Measurements from ENCODE around the gene KANK2. TPM values are rescaled to one million over a fixed set of nuclear protein-coding genes. Genes with fewer than 3 reads are reported as not detected.
A peak's percentile ranks its signal among the peaks of the same experiment; 100 is the strongest.

Gene KANK2
- total RNA-seq, 1 donor from 2014 or later = 486 TPM

GRCh38 chr19:11208561-11209471, 11.5 kb upstream of the KANK2 start:
- no peak for DNase-seq (ENCODE audit: extremely low spot score in 2 of 2)
- no peaks in the 10 kb centered on the region for H3K27me3 ChIP-seq
- H3K27ac ChIP-seq = no peak overlapping the region
- H3K36me3 ChIP-seq = peaks cover 0 to 25% of the 10 kb centered on the region in 2 donors
- TF ChIP-seq CTCF (IDR thresholded peaks at IDR 0.05) = no peak
- TF ChIP-seq POLR2A (IDR thresholded peaks at IDR 0.05) = no peak
- no peak for TF ChIP-seq POLR2AphosphoS5 (IDR thresholded peaks at IDR 0.05; ENCODE audit: insufficient read depth in 1 of 2, low read depth in 1 of 2)
- H3K4me3 ChIP-seq = no peak overlapping the region
- no peaks in the 10 kb centered on the region for H3K9me3 ChIP-seq
- intact Hi-C loops (cut with DNase I) = loop anchor here (10.0 kb wide), 1 partner anchor 174 kb away; no protein-coding TSS in a partner anchor
- peaks cover 16% of the 10 kb centered on the region for H3K4me1 ChIP-seq

GRCh38 chr19:11205939-11206570, 8.7 kb upstream of the KANK2 start:
- DNase-seq (ENCODE audit: extremely low spot score in 2 of 2) = no peak
- TF ChIP-seq POLR2A (IDR thresholded peaks at IDR 0.05) (no peak), POLR2AphosphoS5 (IDR thresholded peaks at IDR 0.05; ENCODE audit: insufficient read depth in 1 of 2, low read depth in 1 of 2) (no peak), CTCF (IDR thresholded peaks at IDR 0.05) (no peak)
- no peak overlapping the region for H3K4me3 ChIP-seq
- H3K36me3 ChIP-seq = peaks cover 0 to 8% of the 10 kb centered on the region in 2 donors
- H3K4me1 ChIP-seq = peaks cover 34% of the 10 kb centered on the region
- H3K27me3 ChIP-seq = no peaks in the 10 kb centered on the region
- peak overlapping the region; percentile 95 for H3K27ac ChIP-seq
- H3K9me3 ChIP-seq = no peaks in the 10 kb centered on the region
- intact Hi-C loops (cut with DNase I) = loop anchor here (10.0 kb wide), 1 partner anchor 171 kb away; no protein-coding TSS in a partner anchor

GRCh38 chr19:11204943-11205349, 7.6 kb upstream of the KANK2 start:
- H3K9me3 ChIP-seq = no peaks in the 10 kb centered on the region
- H3K27me3 ChIP-seq = no peaks in the 10 kb centered on the region
- H3K4me1 ChIP-seq = peaks cover 34% of the 10 kb centered on the region
- H3K36me3 ChIP-seq = peaks cover 0 to 8% of the 10 kb centered on the region in 2 donors
- peak overlapping the region; percentile 95 for H3K27ac ChIP-seq
- intact Hi-C loops (cut with DNase I) = loop anchor here (1.0 to 10.0 kb wide), 2 partner anchors 67 to 170 kb away; no protein-coding TSS in a partner anchor
- TF ChIP-seq POLR2A (IDR thresholded peaks at IDR 0.05) (no peak), CTCF (IDR thresholded peaks at IDR 0.05) (no peak), POLR2AphosphoS5 (IDR thresholded peaks at IDR 0.05; ENCODE audit: insufficient read depth in 1 of 2, low read depth in 1 of 2) (no peak)
- no peak for DNase-seq (ENCODE audit: extremely low spot score in 2 of 2)
- no peak overlapping the region for H3K4me3 ChIP-seq

GRCh38 chr19:11204076-11204602, 6.8 kb upstream of the KANK2 start:
- Histone ChIP-seq H3K4me3 (no peak overlapping the region), H3K27ac (peak overlapping the region; percentile 95), H3K4me1 (peaks cover 35% of the 10 kb centered on the region), H3K36me3 (peaks cover 0 to 8% of the 10 kb centered on the region in 2 donors), H3K9me3 (no peaks in the 10 kb centered on the region), H3K27me3 (no peaks in the 10 kb centered on the region)
- DNase-seq (ENCODE audit: extremely low spot score in 2 of 2) = no peak
- TF ChIP-seq CTCF (IDR thresholded peaks at IDR 0.05) = peak in 1 of 3 experiments; percentile 35
- no peak for TF ChIP-seq POLR2A (IDR thresholded peaks at IDR 0.05)
- intact Hi-C loops (cut with DNase I) = loop anchor here (1.0 to 10.0 kb wide), 2 partner anchors 66 to 169 kb away; no protein-coding TSS in a partner anchor
